ENCODE results near the gene COL21A1. TPM values are rescaled to one million over a fixed set of nuclear protein-coding genes. Genes with fewer than 3 reads are reported as not detected.

COL21A1 gene
- total RNA-seq, 6 donors from 2014 or later: 3.2 to 35.6 (median 9.2) TPM

- DNase-seq: no peak
- no peaks in the 10 kb centered on the region for H3K4me1 ChIP-seq
- TF ChIP-seq EP300 (IDR thresholded peaks at IDR 0.05) (no peak), CTCF (IDR thresholded peaks at IDR 0.05) (no peak), POLR2AphosphoS5 (IDR thresholded peaks at IDR 0.05) (no peak), POLR2A (IDR thresholded peaks at IDR 0.05) (no peak)
- no peak overlapping the region for H3K27ac ChIP-seq
- ATAC-seq (ENCODE audit: low FRiP score in 2 of 2): no peak
- H3K4me3 ChIP-seq: no peak overlapping the region
- 89 to 92% methylated on average over 6 of the region's 6 CpGs for WGBS, 2 donors
- H3K27me3 ChIP-seq: no peaks in the 10 kb centered on the region
- H3K9me3 ChIP-seq: no peaks in the 10 kb centered on the region
- no peaks in the 10 kb centered on the region for H3K36me3 ChIP-seq
Measured at GRCh38 chr6:56289721-56290120, 42.3 kb upstream of the COL21A1 start.

- H3K4me3 ChIP-seq: no peak overlapping the region
- no peaks in the 10 kb centered on the region for H3K27me3 ChIP-seq
- ATAC-seq (ENCODE audit: low FRiP score in 2 of 2): no peak
- no peak for TF ChIP-seq POLR2AphosphoS5 (IDR thresholded peaks at IDR 0.05)
- no peak for TF ChIP-seq POLR2A (IDR thresholded peaks at IDR 0.05)
- no peak for TF ChIP-seq EP300 (IDR thresholded peaks at IDR 0.05)
- TF ChIP-seq CTCF (IDR thresholded peaks at IDR 0.05): no peak
- H3K9me3 ChIP-seq: no peaks in the 10 kb centered on the region
- WGBS, 2 donors: 57 to 61% methylated on average over 2 of the region's 2 CpGs
- H3K4me1 ChIP-seq: no peaks in the 10 kb centered on the region
- no peaks in the 10 kb centered on the region for H3K36me3 ChIP-seq
- DNase-seq: no peak
- H3K27ac ChIP-seq: no peak overlapping the region
Measured at GRCh38 chr6:56288347-56288746, 41.0 kb upstream of the COL21A1 start.

GRCh38 chr6:56282391-56282790 is 35.0 kb upstream of the COL21A1 start:
- ATAC-seq (ENCODE audit: low FRiP score in 2 of 2) (no peak), DNase-seq (no peak)
- Histone ChIP-seq H3K36me3 (no peaks in the 10 kb centered on the region), H3K4me3 (no peak overlapping the region), H3K27me3 (no peaks in the 10 kb centered on the region), H3K4me1 (no peaks in the 10 kb centered on the region), H3K27ac (no peak overlapping the region), H3K9me3 (no peaks in the 10 kb centered on the region)
- TF ChIP-seq POLR2A (IDR thresholded peaks at IDR 0.05) (no peak), CTCF (IDR thresholded peaks at IDR 0.05) (no peak), EP300 (IDR thresholded peaks at IDR 0.05) (no peak), POLR2AphosphoS5 (IDR thresholded peaks at IDR 0.05) (no peak)

GRCh38 chr6:56280126-56280525 is 32.7 kb upstream of the COL21A1 start:
- ATAC-seq (ENCODE audit: low FRiP score in 2 of 2): no peak
- WGBS, 2 donors: 79 to 89% methylated on average over 3 of the region's 3 CpGs
- no peak for TF ChIP-seq CTCF (IDR thresholded peaks at IDR 0.05)
- no peak for TF ChIP-seq EP300 (IDR thresholded peaks at IDR 0.05)
- no peak for TF ChIP-seq POLR2AphosphoS5 (IDR thresholded peaks at IDR 0.05)
- TF ChIP-seq POLR2A (IDR thresholded peaks at IDR 0.05): no peak

GRCh38 chr6:56279331-56280080 is 32.1 kb upstream of the COL21A1 start:
- DNase-seq: no peak
- TF ChIP-seq CTCF (IDR thresholded peaks at IDR 0.05): no peak
- TF ChIP-seq EP300 (IDR thresholded peaks at IDR 0.05): no peak
- no peak for TF ChIP-seq POLR2AphosphoS5 (IDR thresholded peaks at IDR 0.05)
- TF ChIP-seq POLR2A (IDR thresholded peaks at IDR 0.05): no peak
- ATAC-seq (ENCODE audit: low FRiP score in 2 of 2): no peak
- Histone ChIP-seq H3K4me1 (no peaks in the 10 kb centered on the region), H3K36me3 (no peaks in the 10 kb centered on the region), H3K9me3 (no peaks in the 10 kb centered on the region), H3K27me3 (no peaks in the 10 kb centered on the region), H3K27ac (no peak overlapping the region), H3K4me3 (no peak overlapping the region)
- WGBS, 2 donors: 69 to 74% methylated on average over 1 of the region's 1 CpG

More at GRCh38 chr6:56280126-56280525, 32.7 kb upstream of the COL21A1 start:
- H3K4me3 ChIP-seq: no peak overlapping the region
- no peak overlapping the region for H3K27ac ChIP-seq
- no peaks in the 10 kb centered on the region for H3K27me3 ChIP-seq
- no peaks in the 10 kb centered on the region for H3K4me1 ChIP-seq
- DNase-seq: no peak
- H3K9me3 ChIP-seq: no peaks in the 10 kb centered on the region
- H3K36me3 ChIP-seq: no peaks in the 10 kb centered on the region
